Right lobe of liver (tissue), 6 donors: ENCODE data around the gene CDK17. TPM values are rescaled to one million over a fixed set of nuclear protein-coding genes. Genes with fewer than 3 reads are reported as not detected.

Experiments
- ATAC-seq, 4 donors: fragments of 200-7000 bp; cut with Tn5 transposase; one replicate each; pipeline ENCODE4 v1.9.1; 2020; ENCODE audit warnings: mild to moderate bottlenecking in 4 of 4, moderate library complexity in 4 of 4
- DNase-seq, 3 donors: peaks; one replicate each; pipeline ENCODE4 v3.0.0-alpha.2; 2020
- H3K27ac ChIP-seq, 3 donors: fragments of 200-600 bp; one replicate each; pipeline ENCODE4 v1.8.0; 2022
- H3K27me3 ChIP-seq, 2 donors: fragments of 200-600 bp; one replicate each; pipeline ENCODE4 v1.8.0; 2022
- H3K36me3 ChIP-seq, 4 donors: fragments of 200-600 bp; sonication (generic) in 1 of 4; one replicate each; pipeline versions ENCODE4 v1.5.1 to v1.8.0; 2017 to 2022; ENCODE audit warnings: control low read depth in 1 of 4
- H3K4me1 ChIP-seq, 4 donors: fragments of 200-600 bp; sonication (generic) in 1 of 4; one replicate each; pipeline versions ENCODE4 v1.5.1 to v1.8.0; 2017 to 2022; ENCODE audit warnings: control low read depth in 1 of 4
- H3K4me3 ChIP-seq, 3 donors: fragments of 200-600 bp; one replicate each; pipeline ENCODE4 v1.8.0; 2022
- H3K9me3 ChIP-seq, 4 donors: fragments of 200-600 bp; sonication (generic) in 1 of 4; one replicate each; pipeline versions ENCODE4 v1.5.1 to v1.8.0; 2017 to 2022; ENCODE audit warnings: control low read depth in 1 of 4
- POLR2A ChIP-seq: fragments of 450-650 bp; IDR thresholded peaks from one replicate; pipeline ENCODE4 v1.6.1; 2017; ENCODE audit warnings: antibody characterized with exemption, mild to moderate bottlenecking
- WGBS: methylation state at CpG from one replicate; pipeline ENCODE4 v1.1.6; 2018; ENCODE audit warnings: low coverage, low lambda C conversion rate; ENCODE audit not compliant: insufficient coverage; ENCODE audit errors: missing lambda C conversion rate; 5-methylcytosine and 5-hydroxymethylcytosine counted together
- intact Hi-C, 2 donors: fragments of 100-400 bp; cut with DNase I; formaldehyde crosslinking; loops; one replicate each; pipeline versions ENCODE4 v1.11.2 to v1.14.1; 2022
- total RNA-seq, 6 experiments: library from RNA; depleted of rRNA in 2 of 6; stranded (reverse); fragments of >200 nt in 2 of 6; fragmentation: NEBNext Ultra II Directional in 3 of 6; extraction: Animal tissue kit (Norgen Biotek cat#: 25700) in 3 of 6; gene quantifications; one replicate each; pipeline versions ENCODE4 v1.1.0 to v1.2.4, GENCODE V29; 2016 to 2023
- TF ChIP-seq, protein P1 (sequence below), 4 donors: fragments of 200-600 bp in 3 of 4; fragments of 450-650 bp in 1 of 4; IDR thresholded peaks; one replicate each; pipeline versions ENCODE4 v1.5.1 to v1.8.0; 2016 to 2022; ENCODE audit warnings: antibody characterized with exemption in 4 of 4, mild to moderate bottlenecking in 2 of 4
- donor health status: DM: no; HTN: yes; CAD: no.
- donor health status: DM: no; HTN: no; CAD: no.
- donor health status: DM: no; HTN: no; CAD: no.
- donor health status: DM: no; HTN: yes; CAD: no.
- donor health status: DM: no; HTN: yes; CAD: no.

The CDK17 gene
- total RNA-seq, 6 experiments from 2014 or later: 8.9 to 16.1 (median 13.7) TPM

DNA sequence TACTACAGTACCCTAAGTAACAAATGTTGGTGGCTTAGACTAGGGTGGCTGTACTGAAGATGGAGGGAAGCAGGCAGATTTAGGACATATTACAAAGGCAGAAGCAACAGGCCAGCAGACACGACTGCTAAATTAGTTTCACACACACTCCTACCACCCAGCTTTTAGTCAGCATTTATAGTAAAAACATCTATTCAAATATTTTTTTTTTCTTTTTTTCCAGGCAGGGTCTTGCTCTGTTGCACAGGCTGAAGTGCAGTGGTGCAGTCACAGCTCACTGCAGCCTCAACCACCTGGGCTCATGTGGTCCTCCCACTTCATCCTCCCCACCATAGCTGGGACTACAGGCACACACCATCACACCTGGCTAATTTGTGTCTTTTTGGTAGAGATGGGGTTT, 72.9 kb downstream of the CDK17 start:
- Histone ChIP-seq H3K4me1 (no peaks in the 10 kb centered on the region), H3K9me3 (no peaks in the 10 kb centered on the region), H3K27ac (no peak overlapping the region), H3K36me3 (no peaks in the 10 kb centered on the region), H3K4me3 (no peak overlapping the region), H3K27me3 (no peaks in the 10 kb centered on the region)
- ATAC-seq: no peak
- intact Hi-C loops: no loop called here
- DNase-seq: no peak
- TF ChIP-seq POLR2A: no peak
- TF ChIP-seq, protein P1, sequence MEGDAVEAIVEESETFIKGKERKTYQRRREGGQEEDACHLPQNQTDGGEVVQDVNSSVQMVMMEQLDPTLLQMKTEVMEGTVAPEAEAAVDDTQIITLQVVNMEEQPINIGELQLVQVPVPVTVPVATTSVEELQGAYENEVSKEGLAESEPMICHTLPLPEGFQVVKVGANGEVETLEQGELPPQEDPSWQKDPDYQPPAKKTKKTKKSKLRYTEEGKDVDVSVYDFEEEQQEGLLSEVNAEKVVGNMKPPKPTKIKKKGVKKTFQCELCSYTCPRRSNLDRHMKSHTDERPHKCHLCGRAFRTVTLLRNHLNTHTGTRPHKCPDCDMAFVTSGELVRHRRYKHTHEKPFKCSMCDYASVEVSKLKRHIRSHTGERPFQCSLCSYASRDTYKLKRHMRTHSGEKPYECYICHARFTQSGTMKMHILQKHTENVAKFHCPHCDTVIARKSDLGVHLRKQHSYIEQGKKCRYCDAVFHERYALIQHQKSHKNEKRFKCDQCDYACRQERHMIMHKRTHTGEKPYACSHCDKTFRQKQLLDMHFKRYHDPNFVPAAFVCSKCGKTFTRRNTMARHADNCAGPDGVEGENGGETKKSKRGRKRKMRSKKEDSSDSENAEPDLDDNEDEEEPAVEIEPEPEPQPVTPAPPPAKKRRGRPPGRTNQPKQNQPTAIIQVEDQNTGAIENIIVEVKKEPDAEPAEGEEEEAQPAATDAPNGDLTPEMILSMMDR (IDR thresholded peaks at IDR 0.05): no peak
- WGBS: 73% methylated on average over 1 of the region's 1 CpG

DNA sequence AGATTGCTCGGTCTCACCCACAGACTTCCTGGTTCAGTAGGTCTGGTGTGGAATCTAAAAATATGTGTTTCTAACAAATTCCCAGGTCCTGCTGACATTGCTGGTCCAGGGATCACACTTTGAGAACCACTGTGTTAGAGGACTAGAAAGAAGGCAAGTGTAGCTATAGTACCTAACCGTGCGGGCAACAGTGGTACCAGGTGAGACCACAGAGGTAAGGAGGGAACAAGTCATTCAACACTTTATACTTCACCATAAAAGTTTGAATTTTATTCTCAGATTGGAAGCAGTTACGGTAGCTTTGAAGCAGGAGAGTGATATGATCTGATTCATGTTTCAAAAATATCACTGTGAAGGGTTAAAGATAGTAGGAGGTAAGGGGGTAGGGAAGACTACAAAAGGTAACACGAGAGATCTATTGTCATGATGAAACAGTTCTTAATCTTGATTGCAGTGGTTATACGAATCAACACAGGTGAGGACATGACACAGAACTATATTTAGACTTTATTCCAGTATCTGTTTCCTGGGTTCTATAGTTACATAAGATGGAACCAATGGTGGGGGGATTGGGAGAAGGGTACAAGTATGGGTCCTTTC, 73.5 kb downstream of the CDK17 start:
- ATAC-seq: no peak
- peaks cover 0 to 5% (median under 1%) of the 10 kb centered on the region in 4 donors for H3K36me3 ChIP-seq
- intact Hi-C loops: no loop called here
- H3K9me3 ChIP-seq: no peaks in the 10 kb centered on the region
- WGBS: 69% methylated on average over 6 of the region's 6 CpGs
- H3K27ac ChIP-seq: no peak overlapping the region
- no peaks in the 10 kb centered on the region for H3K27me3 ChIP-seq
- H3K4me3 ChIP-seq: no peak overlapping the region
- H3K4me1 ChIP-seq: no peaks in the 10 kb centered on the region
- TF ChIP-seq, protein P1 (IDR thresholded peaks at IDR 0.05): no peak
- no peak for TF ChIP-seq POLR2A
- no peak for DNase-seq

DNA sequence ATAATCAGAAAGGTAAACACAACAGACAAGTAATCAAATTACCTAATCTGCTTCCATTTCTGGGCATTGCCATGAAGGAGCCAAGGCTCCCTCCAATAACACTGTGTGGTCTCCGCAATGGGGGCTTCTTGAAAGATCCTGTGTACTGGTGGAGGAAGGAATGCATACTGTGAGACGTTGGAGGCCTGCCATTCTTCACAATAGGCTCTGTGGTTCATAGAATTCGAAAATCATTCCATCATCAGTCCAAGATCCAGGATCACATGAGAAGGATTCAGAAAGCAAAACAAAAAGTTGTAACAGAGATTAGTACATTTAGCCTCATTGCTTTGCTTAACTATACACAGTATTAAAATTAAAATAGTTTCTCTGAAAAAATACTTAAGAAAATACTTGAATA, 76.3 kb downstream of the CDK17 start:
- no peak for TF ChIP-seq POLR2A
- TF ChIP-seq, protein P1 (IDR thresholded peaks at IDR 0.05): no peak
- ATAC-seq (no peak), DNase-seq (no peak)
- no peak overlapping the region for H3K27ac ChIP-seq
- H3K9me3 ChIP-seq: no peaks in the 10 kb centered on the region
- H3K36me3 ChIP-seq: peaks cover 0 to 5% (median under 1%) of the 10 kb centered on the region in 4 donors
- no peaks in the 10 kb centered on the region for H3K27me3 ChIP-seq
- 78% methylated on average over 3 of the region's 3 CpGs for WGBS
- no peaks in the 10 kb centered on the region for H3K4me1 ChIP-seq
- intact Hi-C loops: no loop called here
- no peak overlapping the region for H3K4me3 ChIP-seq

DNA sequence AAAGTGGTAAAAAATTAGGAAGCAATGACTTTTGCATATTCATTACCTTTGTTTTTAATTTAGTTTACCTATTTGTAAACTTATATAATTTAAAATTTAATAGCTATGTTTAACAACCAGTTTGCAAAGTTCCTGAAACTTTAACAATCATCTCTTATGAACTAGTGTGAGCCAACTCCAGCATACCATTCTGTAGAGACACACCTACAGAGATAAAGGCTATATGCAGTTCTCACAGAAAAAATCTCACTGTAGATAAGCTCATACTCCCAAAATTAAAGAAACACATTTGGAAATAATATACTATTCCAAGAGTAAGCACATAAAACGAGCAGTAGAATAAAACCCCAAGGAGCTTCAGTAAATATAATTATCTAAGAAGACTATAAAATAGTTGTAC, 77.5 kb downstream of the CDK17 start:
- DNase-seq (no peak), ATAC-seq (no peak)
- WGBS: 100% methylated on average over 1 of the region's 1 CpG
- Histone ChIP-seq H3K27ac (no peak overlapping the region), H3K4me3 (no peak overlapping the region), H3K27me3 (no peaks in the 10 kb centered on the region), H3K9me3 (no peaks in the 10 kb centered on the region), H3K4me1 (no peaks in the 10 kb centered on the region), H3K36me3 (peaks cover 0 to 5% (median under 1%) of the 10 kb centered on the region in 4 donors)
- intact Hi-C loops: no loop called here
- TF ChIP-seq, protein P1 (IDR thresholded peaks at IDR 0.05): no peak
- TF ChIP-seq POLR2A: no peak
